ENCODE measurements around the gene PHF14. TPM values are rescaled to one million over a fixed set of nuclear protein-coding genes. Genes with fewer than 3 reads are reported as not detected.

Gene PHF14
- total and polyA plus RNA-seq, 2 donors (not counting 1 experiment from before 2014, with no cell fraction given) = 9.6 to 43.7 TPM

- no peak overlapping the region for H3K4me2 ChIP-seq (replicated peaks; ENCODE audit: low read depth, low read length, poor library complexity, severe bottlenecking)
- H3K9ac ChIP-seq (ENCODE audit: low read length) = no peak overlapping the region
- ATAC-seq (ENCODE audit: low read depth) (no peak), DNase-seq (no peak)
- intact Hi-C loops (cut with micrococcal nuclease) = no loop called here
- H3K27ac ChIP-seq (ENCODE audit: low read length in 2 of 2) = no peak overlapping the region
- Mint-ChIP-seq H3K4me3 (no peak overlapping the region), H3K9me3 (ENCODE audit: insufficient read depth) (no peaks in the 10 kb centered on the region), H3K27ac (no peak overlapping the region), H3K4me1 (no peaks in the 10 kb centered on the region), H3K27me3 (no peaks in the 10 kb centered on the region)
- H4K20me1 ChIP-seq (ENCODE audit: control insufficient read depth, insufficient read depth, low read length, poor library complexity, severe bottlenecking) = no peaks in the 10 kb centered on the region
- no peaks in the 10 kb centered on the region for H3K4me1 ChIP-seq (ENCODE audit: control insufficient read depth in 2 of 2, insufficient read depth in 2 of 2, low read length in 2 of 2)
- POLR2A ChIA-PET = no interaction called here
- H3K4me3 ChIP-seq (ENCODE audit: control extremely low read depth in 1 of 5, extremely low read depth in 1 of 5, insufficient read depth in 1 of 5, low read depth in 2 of 5, low read length in 4 of 5) = no peak overlapping the region
- no peaks in the 10 kb centered on the region for H3K27me3 ChIP-seq (replicated peaks in 1 of 4; ENCODE audit: control extremely low read depth in 1 of 4, control insufficient read depth in 3 of 4, insufficient read depth in 4 of 4, low read length in 3 of 4)
- TF ChIP-seq EZH2 (IDR thresholded peaks at IDR 0.05; ENCODE audit: borderline replicate concordance, insufficient read depth, low read depth, low read length, poor library complexity, severe bottlenecking) (no peak), CTCF (IDR thresholded peaks at IDR 0.05) (no peak)
- H3K36me3 ChIP-seq (replicated peaks in 1 of 2; ENCODE audit: control extremely low read depth in 1 of 2, control insufficient read depth in 1 of 2, extremely low read depth in 1 of 2, insufficient read depth in 2 of 2, low read length in 1 of 2) = peaks cover 1 to 3% of the 10 kb centered on the region in 2 experiments
- 100% methylated on average over 2 of the region's 3 CpGs for WGBS (ENCODE audit: insufficient coverage)
- H2AFZ ChIP-seq (ENCODE audit: insufficient read depth, low read depth, low read length, poor library complexity, severe bottlenecking) = no peak overlapping the region
- no peaks in the 10 kb centered on the region for H3K79me2 ChIP-seq (ENCODE audit: control insufficient read depth, insufficient read depth, low read length)
- CTCF ChIA-PET = no interaction called here
- no peaks in the 10 kb centered on the region for H3K9me3 ChIP-seq (ENCODE audit: control extremely low read depth in 1 of 3, control insufficient read depth in 2 of 3, insufficient read depth in 1 of 3, low read length in 2 of 3)
Observed at GRCh38 chr7:11082121-11082520, 108.4 kb downstream of the PHF14 start.

DNA sequence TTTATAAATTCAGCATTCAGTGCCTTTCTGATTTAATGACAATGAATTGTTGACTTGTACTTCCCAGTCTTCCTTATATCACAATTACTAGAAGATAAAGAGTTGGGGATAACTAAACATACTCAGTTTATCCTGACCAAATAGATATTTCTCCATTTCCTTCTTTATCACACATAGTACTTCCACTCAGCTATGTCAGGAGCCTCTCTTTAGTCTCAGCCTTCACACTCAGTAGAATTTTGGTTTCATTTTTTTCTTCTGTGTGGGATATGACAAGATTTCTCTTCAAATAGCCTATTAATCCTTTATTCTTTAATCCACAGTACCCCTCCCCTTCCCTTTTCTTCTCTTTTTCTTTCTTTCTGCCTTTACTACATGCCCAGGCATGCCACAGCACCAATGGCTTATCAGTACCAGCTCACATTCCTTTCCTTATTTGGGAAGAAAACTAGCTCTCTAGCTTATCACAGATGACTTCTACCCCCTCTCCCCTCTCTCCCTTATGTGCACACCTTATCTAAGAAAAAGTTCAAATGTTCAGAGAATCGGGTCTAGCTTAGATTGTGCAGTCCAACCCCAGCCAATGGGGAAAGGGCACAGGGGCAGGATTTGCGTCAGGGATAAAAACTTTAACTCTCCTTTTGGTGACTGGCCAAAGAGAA lies 109.0 kb downstream of the PHF14 start:
- no peaks in the 10 kb centered on the region for H4K20me1 ChIP-seq (ENCODE audit: control insufficient read depth, insufficient read depth, low read length, poor library complexity, severe bottlenecking)
- no peak overlapping the region for H3K4me3 ChIP-seq (ENCODE audit: control extremely low read depth in 1 of 5, extremely low read depth in 1 of 5, insufficient read depth in 1 of 5, low read depth in 2 of 5, low read length in 4 of 5)
- no peak overlapping the region for H3K4me2 ChIP-seq (replicated peaks; ENCODE audit: low read depth, low read length, poor library complexity, severe bottlenecking)
- H3K27me3 ChIP-seq (replicated peaks in 1 of 4; ENCODE audit: control extremely low read depth in 1 of 4, control insufficient read depth in 3 of 4, insufficient read depth in 4 of 4, low read length in 3 of 4) = no peaks in the 10 kb centered on the region
- TF ChIP-seq CTCF (IDR thresholded peaks at IDR 0.05) (no peak), EZH2 (IDR thresholded peaks at IDR 0.05; ENCODE audit: borderline replicate concordance, insufficient read depth, low read depth, low read length, poor library complexity, severe bottlenecking) (no peak)
- DNase-seq (no peak), ATAC-seq (ENCODE audit: low read depth) (no peak)
- Mint-ChIP-seq H3K4me1 (no peaks in the 10 kb centered on the region), H3K4me3 (no peak overlapping the region), H3K27ac (no peak overlapping the region), H3K27me3 (no peaks in the 10 kb centered on the region), H3K9me3 (ENCODE audit: insufficient read depth) (no peaks in the 10 kb centered on the region)
- no peak overlapping the region for H3K27ac ChIP-seq (ENCODE audit: low read length in 2 of 2)
- H2AFZ ChIP-seq (ENCODE audit: insufficient read depth, low read depth, low read length, poor library complexity, severe bottlenecking) = no peak overlapping the region
- ChIA-PET POLR2A (no interaction called here), CTCF (no interaction called here)
- intact Hi-C loops (cut with micrococcal nuclease) = no loop called here
- H3K4me1 ChIP-seq (ENCODE audit: control insufficient read depth in 2 of 2, insufficient read depth in 2 of 2, low read length in 2 of 2) = no peaks in the 10 kb centered on the region
- 100% methylated on average over 2 of the region's 2 CpGs for WGBS (ENCODE audit: insufficient coverage)
- H3K79me2 ChIP-seq (ENCODE audit: control insufficient read depth, insufficient read depth, low read length) = no peaks in the 10 kb centered on the region
- no peaks in the 10 kb centered on the region for H3K9me3 ChIP-seq (ENCODE audit: control extremely low read depth in 1 of 3, control insufficient read depth in 2 of 3, insufficient read depth in 1 of 3, low read length in 2 of 3)
- H3K36me3 ChIP-seq (replicated peaks in 1 of 2; ENCODE audit: control extremely low read depth in 1 of 2, control insufficient read depth in 1 of 2, extremely low read depth in 1 of 2, insufficient read depth in 2 of 2, low read length in 1 of 2) = peaks cover 3% of the 10 kb centered on the region in 2 experiments
- no peak overlapping the region for H3K9ac ChIP-seq (ENCODE audit: low read length)
